SK-N-SH (cell line): ENCODE results near the gene SIRT5.

Experiments
- CHD2 ChIP-seq: fragments of 150-350 bp; IDR thresholded peaks from 2 replicates; pipeline ENCODE4 v1.6.1; 2018; ENCODE audit warnings: low read length; ENCODE audit not compliant: partially characterized antibody
- POLR2AphosphoS5 ChIP-seq: IDR thresholded peaks from 2 replicates; pipeline ENCODE4 v1.6.1; 2012; ENCODE audit warnings: low read depth, low read length
- SIN3A ChIP-seq: IDR thresholded peaks from 2 replicates; pipeline ENCODE4 v1.6.1; 2012; ENCODE audit warnings: low read depth, mild to moderate bottlenecking, low read length, moderate library complexity, borderline replicate concordance
- USF2 ChIP-seq: fragments of 150-350 bp; IDR thresholded peaks from 2 replicates; pipeline ENCODE4 v1.6.1; 2017; ENCODE audit warnings: antibody characterized with exemption, low read length, low read depth, borderline replicate concordance

DNA sequence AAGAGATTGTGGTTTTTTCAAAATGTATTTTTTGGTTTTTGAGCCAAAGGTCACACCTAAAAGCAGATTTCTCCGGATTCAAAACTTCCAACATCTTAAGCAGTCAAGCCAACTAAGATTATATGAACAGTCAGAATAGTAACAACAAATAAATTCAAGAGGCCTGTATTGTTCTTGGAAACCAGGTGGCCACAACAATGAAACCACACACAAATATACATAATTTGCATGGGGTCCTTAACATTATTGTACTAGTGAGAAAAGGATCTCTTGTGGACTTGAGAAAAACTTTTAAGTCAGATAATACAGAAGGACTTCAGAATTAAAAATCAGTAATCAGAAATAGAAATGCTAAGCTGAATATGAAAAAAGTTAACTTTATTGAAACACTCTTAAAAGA, 81.3 kb downstream of the SIRT5 start:
- TF ChIP-seq CHD2 (no peak), USF2 (no peak), SIN3A (no peak), POLR2AphosphoS5 (no peak)
